Stimulated activated naive CD4-positive, alpha-beta T cell treated with Interleukin-2 at 50 U/mL for 16 hours (primary cell): ENCODE results near the gene C8B.

Experiments
- DNase-seq: peaks from one replicate; lab custom pipeline; 2025; lab: John Stamatoyannopoulos, UW

C8B gene

DNA sequence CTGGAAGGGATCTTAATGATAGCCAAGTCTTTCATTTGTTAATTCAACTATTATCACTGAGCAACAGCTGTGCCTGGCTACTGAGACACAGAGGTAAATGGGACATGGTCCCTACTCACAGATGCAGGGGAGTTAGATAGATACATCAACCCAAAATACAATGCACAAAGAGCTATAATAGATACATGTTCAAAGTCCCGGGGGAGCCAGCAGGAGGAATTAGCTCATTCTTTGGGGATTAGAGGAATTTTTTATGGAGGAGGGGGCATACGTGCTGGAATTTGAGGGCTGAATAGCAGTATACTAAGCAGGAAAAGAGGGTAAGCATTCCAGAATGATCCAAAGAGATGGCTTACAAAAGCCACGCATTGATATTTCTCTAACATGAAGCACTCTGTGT is 34.6 kb downstream of the C8B start:
- no peak for DNase-seq

GRCh38 chr1:56929492-56929891 is 36.3 kb downstream of the C8B start:
- DNase-seq, result no peak

DNA sequence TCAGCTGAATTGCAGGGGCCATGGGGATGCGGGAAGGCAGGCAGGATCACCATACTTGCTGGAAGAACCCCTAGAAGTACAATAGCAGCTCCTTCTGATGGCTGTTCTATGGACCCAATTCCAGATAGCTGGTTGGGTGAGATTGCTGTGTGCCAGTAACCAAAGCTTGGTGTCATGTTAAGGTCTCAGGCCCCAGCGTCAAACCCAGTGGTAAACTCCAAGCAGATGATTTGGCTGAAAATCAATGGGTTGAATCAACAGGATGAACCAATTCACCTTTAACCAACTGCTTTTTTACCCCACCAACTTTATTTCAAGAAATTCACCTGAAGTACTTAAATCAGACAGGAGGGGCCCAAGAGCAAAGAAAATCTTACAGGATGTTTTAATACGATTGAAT is 37.8 kb downstream of the C8B start:
- no peak for DNase-seq

DNA sequence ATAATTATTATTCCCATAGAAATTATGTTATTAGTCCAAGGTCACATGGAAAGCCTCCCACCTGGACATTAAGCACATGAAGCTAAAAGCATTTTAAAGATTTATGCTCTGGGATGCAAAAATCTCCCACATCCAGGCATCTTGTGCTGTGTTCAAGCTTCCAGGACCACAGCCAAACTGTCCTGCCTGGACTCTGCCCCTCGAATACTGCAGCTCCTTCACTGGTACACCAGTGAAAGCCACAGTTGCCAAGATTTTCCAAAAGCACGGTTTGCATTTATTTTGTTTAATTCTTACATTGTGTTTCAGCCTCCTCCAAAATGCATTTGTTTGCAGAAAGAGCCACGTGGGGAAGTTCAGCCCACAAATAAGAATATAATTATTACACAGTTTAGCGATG is 38.6 kb downstream of the C8B start:
- no peak for DNase-seq

DNA sequence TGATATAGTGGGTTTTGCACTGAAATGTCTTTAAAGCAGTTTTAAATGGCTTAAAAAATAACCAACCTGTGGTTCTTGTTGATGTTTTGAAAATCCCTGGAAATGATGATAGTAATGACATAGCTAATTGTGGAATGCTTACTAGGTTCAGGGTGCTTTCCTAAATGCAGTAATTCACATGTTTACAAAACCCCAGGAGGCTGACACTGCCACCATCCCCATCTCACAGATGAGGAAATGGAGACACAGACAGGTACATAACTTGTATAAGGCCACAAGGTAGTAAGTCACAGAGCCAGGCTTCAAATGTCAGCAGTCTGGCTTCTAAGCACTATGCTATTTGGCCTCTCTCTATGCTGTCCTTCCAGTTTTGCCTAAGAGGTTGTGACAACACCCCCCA is 40.6 kb downstream of the C8B start:
- no peak for DNase-seq

DNA sequence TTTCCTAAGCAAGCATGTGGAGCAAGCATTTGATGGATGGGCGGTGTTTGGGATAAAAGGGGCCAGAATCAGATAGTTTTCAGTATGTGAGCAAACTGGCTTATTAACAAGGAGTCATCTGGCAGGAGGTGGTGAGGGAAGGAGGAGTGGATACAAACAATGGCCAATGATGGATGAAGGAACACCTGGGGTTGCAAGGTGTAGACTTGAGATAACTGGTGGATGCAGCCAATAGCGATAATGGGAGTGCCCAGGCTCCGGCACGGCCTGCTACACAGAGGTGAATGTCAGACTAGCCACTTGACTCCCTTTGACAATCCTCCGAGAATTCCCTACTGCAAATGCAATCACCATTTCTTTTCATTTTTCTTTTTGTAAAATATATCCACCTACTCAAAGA is 41.7 kb downstream of the C8B start:
- no peak for DNase-seq

DNA sequence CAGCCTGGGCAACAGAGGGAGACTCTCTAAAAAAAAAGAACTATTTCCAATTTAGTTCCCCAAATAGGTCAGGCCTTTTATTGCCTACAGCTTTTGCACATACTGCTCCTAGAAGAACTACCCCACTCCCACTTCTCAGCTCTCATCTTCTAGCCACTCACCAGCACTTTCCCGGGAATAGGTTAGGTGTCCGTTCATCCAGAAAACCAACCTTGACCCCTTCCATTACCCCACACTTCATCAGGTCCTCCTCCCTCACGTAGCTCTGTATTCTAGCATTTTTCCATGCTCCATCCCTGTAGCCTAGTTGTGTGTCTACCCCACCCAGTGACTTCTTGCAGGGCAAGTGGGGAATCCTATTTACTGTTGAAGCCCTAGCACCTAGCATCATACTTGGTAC is 42.6 kb downstream of the C8B start:
- no peak for DNase-seq

GRCh38 chr1:56922507-56922906 is 43.3 kb downstream of the C8B start:
- DNase-seq, result no peak

DNA sequence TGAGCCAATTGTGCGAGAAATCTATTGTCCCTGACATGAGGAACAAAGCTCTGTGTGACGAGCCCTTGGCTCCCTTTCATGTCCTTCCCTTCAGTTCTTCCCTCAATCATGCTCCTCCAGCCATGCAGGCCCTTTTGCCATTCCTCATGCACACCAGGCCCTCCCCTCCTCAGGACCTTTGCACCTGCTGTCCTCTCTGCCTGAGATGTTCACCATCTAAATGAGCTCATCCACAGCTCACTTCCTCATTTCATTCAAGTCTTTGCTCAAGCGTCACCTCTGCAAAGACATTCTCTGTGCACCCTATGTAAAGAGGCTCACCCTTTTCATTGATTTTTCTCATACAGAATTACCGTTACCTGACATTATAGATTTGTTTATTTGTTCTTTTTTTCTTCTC is 43.7 kb downstream of the C8B start:
- no peak for DNase-seq

- DNase-seq, result no peak
These were observed 44.3 kb downstream of the C8B start for GRCh38 chr1:56921479-56921878.

DNA sequence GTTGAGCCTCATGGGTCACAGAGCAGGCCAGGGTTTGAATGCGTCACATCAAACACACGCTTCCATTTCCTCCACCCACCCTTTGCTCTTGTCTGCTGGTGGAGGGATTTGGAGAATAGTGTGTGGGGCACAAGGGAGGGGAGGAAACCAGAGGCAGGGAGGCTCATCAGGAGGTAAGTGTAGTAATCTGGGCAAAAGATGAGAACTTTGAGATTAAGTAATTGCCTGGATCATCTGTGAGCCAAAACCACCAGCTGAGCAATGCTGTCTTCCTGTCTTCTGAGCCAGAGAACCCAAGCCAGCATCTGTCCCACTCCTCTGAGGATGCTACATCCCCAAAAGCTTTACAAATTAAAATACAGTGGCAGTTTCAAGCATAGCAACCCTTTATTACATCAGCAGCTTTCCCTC is 45.2 kb downstream of the C8B start:
- no peak for DNase-seq

GRCh38 chr1:56917356-56917755 is 48.5 kb downstream of the C8B start:
- DNase-seq, result no peak

GRCh38 chr1:56916630-56917029 is 49.2 kb downstream of the C8B start:
- no peak for DNase-seq

GRCh38 chr1:56915960-56916359 is 49.9 kb downstream of the C8B start:
- DNase-seq, result no peak

GRCh38 chr1:56912325-56912724 is 53.5 kb downstream of the C8B start:
- DNase-seq, result no peak

DNA sequence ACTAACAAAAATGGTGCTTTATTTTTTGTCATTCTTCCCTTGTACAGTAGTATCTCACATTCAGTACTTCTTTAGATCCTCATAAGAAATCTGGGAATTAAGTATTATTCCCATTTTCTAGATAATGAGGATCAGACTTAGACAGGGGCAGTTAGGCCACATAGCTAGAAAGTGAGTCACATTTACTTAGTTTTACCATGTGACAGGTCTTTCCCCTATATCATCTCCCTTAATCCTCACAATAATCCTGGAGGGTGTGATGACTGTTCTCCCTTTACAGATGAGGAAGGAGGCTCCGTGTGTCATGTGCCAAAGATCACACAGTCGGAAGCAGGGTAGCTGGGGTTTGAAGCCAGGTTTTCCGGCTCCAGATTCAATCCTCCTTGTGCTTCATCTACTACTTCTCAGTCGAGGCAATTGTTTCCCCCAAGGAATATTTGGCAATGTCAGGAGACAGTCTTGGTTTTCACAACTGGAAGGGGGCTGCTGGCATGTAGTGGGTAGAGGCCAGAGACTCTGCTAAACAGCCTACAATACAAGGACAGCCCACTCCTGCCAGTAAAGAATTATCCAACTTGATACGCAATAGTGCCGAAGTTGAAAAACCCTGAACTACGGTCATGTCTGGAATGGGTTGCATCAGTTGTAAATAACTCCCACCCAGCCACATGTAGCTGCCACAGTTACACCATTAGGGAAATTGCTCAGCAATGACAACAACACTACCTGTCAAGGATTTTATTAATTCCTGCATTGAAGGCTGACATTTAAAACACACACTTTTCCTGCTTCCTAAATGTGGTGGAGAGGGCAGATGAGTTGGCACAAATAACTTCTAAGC is 54.5 kb downstream of the C8B start:
- no peak for DNase-seq

DNA sequence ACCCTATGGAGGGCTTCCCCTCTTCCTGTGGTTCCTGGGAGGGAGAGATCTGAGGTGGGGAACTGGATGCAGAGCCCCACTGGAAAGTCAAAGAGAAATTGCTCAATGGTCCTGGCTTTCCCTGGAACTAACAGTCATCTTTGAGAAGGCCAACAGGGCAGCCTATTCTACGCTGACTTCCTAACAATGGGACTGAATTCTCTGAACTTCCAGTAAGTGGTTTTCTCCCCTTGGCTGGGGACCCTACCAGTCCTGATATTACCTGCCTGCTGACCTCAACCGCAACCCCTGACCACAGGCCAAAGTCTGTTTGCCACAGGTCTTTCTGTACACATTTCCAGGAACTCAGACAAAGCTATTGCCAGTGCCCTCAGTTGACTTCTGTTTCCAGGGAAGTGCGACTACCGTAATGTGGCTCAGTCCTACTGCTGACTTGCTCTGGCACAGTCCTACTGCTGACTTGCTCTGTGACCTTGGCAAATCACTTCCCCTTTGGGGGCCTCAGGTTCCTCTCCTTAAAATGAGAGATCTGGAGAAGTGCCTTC is 55.3 kb downstream of the C8B start:
- no peak for DNase-seq

- DNase-seq, result no peak
These were observed 57.1 kb downstream of the C8B start for GRCh38 chr1:56908619-56909221.

DNA sequence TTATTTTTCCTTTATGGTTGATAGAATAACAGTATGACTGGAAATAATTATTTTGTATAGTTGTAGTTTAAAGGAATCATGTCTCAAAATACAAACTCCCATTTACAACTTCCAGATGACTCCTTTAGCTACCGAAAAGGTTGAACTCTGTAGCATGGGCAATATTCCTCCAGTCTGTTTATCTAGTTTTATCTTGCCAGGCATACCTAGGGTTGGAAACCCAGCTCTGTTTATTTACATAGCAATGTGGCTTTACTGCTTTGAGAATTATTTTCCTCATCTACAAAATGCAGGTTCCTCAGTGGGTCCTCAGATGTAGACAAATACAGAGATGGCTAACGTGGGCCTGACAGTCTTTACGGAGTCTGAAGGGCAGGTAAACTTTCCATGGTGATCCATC is 60.1 kb downstream of the C8B start:
- no peak for DNase-seq

- DNase-seq, result no peak
These were observed 61.0 kb downstream of the C8B start for GRCh38 chr1:56904663-56905397.

GRCh38 chr1:56903778-56904177 is 62.0 kb downstream of the C8B start:
- DNase-seq, result no peak

- no peak for DNase-seq
These were observed 64.1 kb downstream of the C8B start for GRCh38 chr1:56901716-56902115.

DNA sequence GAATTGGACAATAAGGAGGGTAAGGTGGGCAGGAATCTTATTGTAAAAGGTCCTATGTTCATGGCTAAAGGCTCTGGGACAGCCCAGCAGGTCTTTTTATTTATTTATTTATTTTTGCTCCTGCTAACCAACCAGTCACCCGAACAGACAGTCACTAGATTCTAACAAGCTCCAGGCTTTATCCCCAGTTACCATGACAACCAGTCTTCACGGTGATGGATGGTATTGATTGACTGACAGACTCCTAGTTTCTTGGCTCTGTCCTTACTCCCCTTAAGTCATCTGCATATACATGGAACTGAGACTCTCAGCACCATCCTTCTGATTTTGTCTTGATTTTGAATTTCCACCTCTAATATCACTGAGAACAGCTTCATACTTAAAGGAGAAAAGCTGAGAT is 66.9 kb downstream of the C8B start:
- DNase-seq, result no peak
